AG08396 (cell line): ENCODE measurements around the gene RRH.
"Not testable (repeated sequence)": the region's sequence is repeated elsewhere in the genome, so short reads cannot be mapped to it uniquely, and the experiment has no call there.

Source experiments
- DNase-seq: peaks from one replicate; pipeline ENCODE4 v3.0.0; 2012; ENCODE audit warnings: low spot score, mixed read lengths

Gene RRH

GRCh38 chr4:109846395-109847098 lies 18.8 kb downstream of the RRH start:
- no peak for DNase-seq

DNA sequence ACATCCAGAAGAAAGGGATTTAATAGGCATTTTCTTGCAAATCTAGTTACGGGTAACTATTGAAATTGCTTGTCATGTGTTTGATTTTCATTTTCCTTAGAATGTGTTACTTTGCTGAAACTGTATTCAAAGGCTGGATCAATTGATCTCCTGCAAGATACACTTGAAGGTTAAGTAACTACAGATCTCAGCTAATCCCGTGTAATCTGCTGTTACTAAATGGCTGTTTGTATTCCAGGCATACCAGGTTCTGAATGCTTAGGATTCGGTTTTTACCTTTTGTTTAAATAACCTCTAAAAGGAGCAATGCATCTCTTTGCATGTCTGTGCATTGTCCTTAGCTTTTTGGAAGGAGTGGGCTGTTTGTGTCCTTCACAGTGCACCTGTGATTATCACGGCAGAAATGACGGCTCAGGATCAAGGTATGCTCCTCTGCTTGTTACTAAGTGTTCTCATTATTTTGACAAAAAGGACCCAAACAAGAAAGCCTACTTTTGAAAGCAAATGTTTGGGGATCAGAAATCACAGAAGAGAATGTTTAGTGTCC lies 20.2 kb downstream of the RRH start, which contains the start of gene LRIT3:
Gene LRIT3, plus strand, starts transcription at position 212 of the 547 bp plus-strand sequence. Its CDS starts 95 bp downstream, at position 307.
- no peak for DNase-seq

GRCh38 chr4:109848501-109848900 lies 20.7 kb downstream of the RRH start:
- DNase-seq, result no peak

- DNase-seq, result no peak
Observed at GRCh38 chr4:109850601-109851000, 22.8 kb downstream of the RRH start.

DNA sequence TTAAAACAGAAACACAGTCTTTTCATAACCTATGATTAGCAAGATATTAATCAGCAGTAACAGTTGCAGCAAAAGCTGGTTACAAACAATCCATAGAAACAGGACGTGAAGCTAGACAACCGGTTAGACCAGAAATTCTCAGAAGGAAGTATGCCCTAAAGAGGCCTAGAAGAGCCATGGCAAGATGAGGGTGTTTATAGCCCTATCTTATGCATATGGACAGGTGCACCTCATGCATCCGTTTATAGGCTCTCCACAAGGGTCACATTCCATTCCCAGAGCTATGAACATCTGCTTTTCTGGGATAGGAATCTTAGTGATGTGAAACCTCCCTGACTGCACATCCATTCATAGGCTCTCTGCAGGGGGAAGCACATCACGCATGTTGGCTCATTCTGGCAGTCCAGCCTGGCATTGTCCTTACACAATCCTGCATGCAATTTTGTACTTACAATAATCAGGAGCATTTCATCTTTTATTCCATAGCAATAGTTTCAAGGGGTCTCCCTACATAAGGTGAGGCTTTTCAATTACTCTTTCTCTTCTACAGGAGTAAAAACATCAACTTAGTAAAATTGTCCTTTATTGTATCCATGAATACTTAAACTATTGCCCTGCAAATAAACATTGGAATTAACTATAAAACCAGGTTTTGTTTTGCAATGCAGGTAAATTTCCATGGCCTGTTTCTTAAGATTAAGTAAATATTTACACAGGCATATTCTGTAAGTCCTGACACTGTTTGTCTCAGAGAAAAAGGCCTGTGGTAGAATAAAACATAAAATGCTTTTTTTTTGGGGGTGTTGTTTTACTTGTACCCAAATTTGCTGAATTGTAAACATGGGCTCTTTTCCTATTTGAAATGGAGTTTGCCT lies 31.9 kb downstream of the RRH start:
- not testable (repeated sequence) for DNase-seq

DNA sequence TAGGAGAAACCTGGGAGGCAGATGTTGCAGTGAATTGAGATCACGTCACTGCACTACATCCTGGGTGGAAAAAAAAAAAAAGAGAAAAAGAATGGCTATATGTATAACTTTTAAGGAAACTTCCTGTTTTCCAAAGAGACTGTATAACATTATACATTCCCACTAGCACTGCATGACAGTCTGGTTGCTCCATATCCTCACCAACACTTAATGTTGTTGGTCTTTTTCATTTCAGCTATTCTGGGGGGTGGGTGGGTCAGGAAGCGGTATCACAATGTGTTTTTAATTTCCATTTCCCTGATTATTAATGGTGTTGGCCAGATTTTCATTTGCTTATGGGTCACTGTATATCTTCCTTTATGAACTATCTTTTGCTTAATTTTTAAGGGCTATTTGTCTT lies 33.5 kb downstream of the RRH start:
- DNase-seq, result no peak

DNA sequence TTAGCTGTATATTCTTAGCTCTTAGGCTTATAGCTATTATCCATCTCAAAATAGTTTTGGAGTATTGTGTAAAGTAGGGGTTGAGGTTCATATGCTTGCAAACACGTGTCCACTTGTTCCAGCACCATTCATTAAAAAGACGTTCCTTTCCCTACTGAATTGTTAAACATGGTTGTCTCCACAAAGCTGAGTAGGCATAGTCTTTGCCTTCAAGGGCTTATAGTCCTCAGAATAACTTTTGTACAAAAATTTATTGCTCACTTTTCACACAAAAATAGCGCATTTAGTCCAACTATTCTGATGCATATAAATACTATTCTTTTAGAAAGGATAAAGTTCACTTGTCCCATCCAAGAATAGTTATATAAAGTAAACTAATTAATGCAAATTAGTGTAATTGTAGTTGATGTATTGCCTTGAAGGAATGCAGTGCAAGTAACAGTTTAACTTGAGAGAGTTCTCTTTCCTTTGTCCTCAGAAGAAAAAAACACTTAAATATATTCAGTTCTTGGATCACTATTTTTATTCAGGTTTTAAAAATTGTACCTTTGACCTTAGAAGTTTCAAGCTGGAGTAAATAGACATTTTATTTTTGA lies 34.2 kb downstream of the RRH start:
- no peak for DNase-seq

- DNase-seq, result no peak
Observed at GRCh38 chr4:109864134-109864533, 36.4 kb downstream of the RRH start.

DNA sequence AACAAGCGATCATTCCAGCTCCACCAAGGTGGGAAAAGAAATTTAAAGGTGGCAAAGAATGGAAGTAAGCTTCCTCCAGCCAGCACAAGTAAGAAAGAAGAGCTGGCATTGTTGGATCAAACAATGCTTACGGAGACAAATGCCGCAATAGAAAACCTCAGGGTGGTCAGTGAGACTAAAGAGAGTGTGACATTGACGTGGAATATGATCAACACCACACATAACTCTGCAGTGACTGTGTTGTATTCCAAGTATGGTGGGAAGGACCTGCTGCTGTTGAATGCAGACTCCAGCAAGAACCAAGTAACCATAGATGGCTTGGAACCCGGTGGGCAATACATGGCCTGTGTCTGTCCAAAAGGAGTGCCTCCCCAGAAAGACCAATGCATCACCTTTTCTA lies 42.3 kb downstream of the RRH start:
- DNase-seq, result no peak

DNA sequence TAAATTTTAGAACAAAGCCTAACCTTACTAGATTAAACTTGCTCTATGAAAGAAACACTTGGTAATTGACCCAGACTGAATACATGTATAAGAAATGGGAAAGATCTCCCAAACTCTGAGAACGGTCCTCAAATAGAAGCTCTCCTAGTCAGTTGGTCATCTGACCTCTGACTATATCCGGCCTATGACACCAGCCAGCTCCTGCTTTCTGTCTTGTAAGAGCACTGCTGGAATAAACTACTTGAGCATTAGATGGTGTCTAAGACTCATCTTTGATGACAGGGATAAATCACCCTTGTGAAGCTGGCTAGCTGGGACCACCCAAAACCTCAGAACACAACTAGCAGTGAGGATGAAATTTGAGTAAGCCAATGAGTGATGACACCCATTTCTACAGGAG lies 44.3 kb downstream of the RRH start:
- DNase-seq, result no peak

GRCh38 chr4:109872950-109873656 lies 45.3 kb downstream of the RRH start:
- DNase-seq, result no peak

- no peak for DNase-seq
Observed at GRCh38 chr4:109873791-109874514, 46.2 kb downstream of the RRH start.

GRCh38 chr4:109875106-109875505 lies 47.3 kb downstream of the RRH start:
- DNase-seq, result no peak

- not testable (repeated sequence) for DNase-seq
Observed at GRCh38 chr4:109875553-109875952, 47.8 kb downstream of the RRH start.

DNA sequence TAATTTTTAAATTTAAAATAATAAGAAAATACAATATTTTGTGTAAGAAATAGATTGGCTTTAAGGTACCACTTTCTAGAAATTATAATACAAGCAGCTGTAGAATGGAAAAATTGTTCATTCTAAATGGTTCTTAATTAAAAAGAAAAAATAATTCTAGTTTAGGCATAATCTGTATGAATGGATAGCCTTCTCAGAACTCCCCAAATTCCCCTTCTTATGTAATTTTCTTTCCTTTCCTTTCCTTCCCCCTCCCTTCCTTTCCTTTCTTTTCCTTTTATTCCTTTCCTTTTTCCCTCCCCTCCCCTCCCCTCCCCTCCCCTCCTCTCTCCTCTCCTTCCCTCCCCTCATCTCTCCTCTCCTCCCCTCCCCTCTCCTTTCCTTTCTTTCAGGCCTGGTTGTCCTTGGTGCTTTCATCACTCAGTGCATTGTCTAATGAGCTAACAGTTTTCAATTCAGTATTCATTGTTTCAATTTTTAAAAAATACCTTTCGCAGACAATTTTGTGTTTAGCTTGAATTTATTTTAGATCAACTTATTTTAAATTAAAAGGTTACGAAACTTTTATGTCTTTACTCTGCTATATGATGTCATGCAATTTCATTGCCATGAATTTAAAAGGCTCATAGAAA lies 49.0 kb downstream of the RRH start:
- DNase-seq, result no peak

DNA sequence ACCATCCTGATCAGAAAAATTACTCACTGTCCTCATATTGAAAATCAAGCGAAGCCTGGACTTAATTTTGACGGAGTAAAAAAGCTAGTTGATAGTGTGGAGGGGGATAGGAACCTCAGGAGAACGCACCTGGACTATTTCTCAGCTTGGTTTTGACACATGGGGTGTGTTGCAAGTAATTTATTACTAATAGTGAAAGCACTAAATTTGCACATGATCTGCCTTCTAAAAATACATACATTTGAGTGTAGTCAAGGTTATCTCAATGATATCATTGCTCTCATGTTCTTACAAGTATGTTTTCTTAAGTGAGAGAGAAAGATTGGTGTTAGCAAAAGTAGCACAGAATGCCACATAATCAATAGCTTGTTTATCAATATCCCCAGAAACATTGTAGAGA lies 49.6 kb downstream of the RRH start:
- no peak for DNase-seq

DNA sequence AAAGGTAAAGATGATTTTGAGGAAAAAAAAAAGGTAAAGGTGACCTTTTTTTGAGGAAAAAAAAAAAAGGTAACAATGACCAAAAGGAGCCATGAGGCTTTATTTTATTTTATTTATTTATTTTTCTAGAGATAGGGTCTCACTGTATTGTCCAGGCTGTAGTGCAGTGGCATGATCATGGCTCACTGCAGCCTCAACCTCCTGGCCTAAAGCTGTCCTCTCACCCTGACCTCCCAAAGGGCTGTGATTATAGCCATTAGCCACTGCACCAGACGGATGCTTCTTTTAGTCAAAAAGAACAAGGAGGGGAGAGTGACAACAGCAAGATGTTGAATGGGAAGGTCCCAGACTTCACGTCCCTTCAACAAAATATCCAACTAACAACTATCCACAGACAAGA lies 50.6 kb downstream of the RRH start:
- no peak for DNase-seq

DNA sequence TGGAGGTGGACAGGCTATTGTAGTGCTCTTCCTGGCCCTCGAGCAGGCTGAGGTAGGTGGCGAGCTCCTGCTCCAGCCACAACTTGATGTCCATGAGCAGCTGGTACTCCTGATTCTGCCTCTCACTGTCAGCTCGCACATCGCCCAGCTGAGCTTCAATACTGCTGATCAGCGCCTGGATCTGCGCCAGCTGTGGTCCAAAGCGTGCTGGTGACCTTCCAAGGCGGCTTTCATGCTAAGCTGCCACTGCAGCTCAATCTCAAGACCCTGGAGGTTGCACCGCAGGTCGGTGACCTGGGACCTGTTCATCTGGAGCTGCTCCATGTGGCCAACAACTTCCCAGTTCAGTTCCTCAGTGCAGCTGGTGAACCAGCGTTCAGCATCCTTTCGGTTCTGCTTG lies 51.3 kb downstream of the RRH start:
- DNase-seq, result no peak

DNA sequence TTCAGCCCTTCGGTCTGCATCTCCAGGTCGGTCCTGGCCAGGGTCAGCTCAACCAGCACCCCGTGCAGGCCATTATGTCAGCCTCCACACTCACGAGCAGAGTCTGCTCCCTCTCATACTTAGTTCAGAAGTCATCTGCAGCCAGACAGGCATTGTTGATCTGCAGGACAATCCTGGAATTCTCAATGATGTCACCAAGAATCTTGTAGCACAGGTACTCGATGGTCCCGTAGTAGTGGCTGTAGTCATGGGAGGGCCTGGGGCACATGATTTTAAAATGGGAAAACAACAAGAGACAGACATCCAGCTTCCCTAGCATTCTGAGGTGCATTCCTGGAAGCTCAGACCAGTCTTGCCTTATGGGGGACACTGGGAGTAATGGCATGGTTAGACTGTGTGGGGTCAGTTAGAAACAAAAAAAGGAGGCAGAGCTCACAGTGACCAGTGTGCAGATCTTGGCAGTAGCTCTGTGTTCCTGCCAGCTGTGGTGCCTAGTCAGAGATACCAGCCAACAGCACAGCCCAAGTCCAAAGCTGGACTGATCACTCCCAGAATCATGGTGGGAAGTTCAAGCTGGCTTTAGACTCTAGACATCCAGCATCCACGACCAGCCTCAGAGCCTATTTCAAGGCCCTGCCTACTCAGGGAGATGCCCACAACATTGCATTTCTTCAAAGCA lies 52.0 kb downstream of the RRH start:
- no peak for DNase-seq

DNA sequence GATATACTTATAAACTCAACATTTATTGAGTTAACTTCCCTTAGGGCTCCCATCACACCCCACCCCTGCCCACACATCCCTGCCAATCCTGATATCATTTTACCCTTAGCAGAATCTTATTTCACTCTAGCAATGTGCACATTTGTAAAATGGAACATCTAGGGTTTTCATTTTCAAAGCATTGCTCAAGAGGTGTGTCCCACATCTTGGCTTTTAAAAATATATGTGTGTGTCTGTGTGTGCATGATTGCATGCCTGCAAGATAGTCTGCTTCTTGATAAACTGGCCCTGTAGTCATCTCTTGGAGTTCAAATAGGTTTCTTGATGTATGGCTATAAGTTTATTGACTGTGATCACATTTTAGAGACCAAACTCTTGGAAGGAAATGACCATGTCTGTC lies 58.5 kb downstream of the RRH start:
- DNase-seq, result no peak
